GM21737 (cell line): ENCODE measurements around the gene FTO.
"Not testable (repeated sequence)": the region's sequence is repeated elsewhere in the genome, so short reads cannot be mapped to it uniquely, and the experiment has no call there.

ENCODE experiments used
- ATAC-seq: cut with Tn5 transposase; IDR thresholded peaks from one replicate; pipeline ENCODE4 v1.9.1; 2021; ENCODE audit warnings: mild to moderate bottlenecking, moderate library complexity; ENCODE audit not compliant: unreplicated experiment

Gene FTO

DNA sequence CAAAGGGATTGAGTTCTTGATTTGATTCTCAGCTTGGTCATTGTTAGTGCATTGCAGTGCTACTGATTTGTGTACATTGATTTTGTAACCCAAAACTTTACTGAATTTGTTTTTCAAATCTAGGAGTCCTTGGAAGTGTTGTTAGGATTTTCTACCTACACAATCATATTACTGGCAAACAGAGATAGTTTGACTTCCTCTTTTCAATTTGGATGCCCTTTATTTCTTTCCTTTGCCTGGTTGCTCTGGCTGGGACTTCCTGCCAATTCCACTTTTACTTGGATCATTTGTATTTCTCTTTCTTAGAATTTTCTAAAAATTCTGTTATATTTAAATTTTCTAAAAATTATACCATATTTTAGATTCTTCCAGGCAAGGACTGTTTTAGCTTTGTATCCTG lies 151.1 kb downstream of the FTO start:
- ATAC-seq, result no peak

DNA sequence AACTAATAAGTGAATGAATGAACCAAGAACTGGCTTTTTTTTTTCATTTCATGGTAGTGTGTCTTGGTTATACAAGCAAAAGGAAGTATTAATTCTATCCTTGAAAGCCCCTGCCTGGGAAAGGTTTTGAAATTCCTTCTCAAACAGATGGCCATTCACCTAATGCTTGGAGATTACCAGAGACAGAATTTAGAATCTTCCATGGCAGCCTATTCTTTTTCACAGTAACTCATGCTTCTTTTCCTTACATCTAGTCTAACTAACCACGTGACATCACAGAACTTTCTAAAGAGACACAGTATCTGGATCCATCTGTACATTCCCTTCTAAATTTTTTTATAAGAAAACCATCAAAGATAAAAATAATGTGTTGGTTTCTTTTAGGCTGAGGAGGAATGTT lies 151.6 kb downstream of the FTO start:
- no peak for ATAC-seq

DNA sequence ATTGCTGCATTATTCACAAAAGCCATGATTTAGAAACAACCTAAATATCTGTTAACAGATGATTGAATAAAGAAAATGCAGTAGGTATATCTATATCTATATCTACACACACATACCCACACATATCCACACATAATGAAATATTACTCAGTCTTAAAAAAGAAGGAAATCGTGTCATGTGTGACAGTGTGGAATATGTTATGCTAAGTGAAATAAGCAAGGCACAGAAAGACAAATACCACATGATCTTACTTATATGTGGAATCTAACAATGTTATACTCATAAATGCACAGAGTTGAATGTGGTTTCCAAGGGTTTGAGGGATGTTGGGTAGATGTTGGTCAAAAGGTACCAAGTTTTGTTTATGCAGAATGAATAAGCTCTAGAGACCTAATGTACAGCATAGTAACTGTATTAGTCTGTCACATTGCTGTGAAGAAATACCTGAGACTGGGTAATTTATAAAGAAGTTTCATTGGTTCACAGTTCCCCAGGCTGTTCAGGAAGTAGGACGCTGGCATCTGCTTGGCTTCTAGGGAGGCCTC lies 156.1 kb downstream of the FTO start:
- ATAC-seq, result no peak

DNA sequence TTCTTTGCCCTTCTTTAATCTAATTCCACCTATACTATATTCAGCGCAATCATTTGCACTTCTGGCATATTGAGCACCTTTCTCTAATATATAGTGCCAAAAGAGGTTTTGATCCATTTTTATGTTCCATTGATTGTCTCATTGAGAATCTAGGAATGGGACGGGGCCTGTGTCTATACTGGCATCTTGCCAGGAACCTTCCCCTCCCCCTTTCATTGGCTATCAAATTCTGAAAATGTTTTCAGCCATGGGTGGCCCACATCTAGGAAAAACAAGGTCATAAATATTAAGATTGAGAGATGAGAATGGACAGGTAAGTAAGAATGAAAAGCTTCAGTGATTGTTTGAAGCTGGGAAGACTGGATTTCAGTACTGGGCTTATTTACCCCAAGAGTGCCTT lies 159.9 kb downstream of the FTO start:
- ATAC-seq, result no peak

DNA sequence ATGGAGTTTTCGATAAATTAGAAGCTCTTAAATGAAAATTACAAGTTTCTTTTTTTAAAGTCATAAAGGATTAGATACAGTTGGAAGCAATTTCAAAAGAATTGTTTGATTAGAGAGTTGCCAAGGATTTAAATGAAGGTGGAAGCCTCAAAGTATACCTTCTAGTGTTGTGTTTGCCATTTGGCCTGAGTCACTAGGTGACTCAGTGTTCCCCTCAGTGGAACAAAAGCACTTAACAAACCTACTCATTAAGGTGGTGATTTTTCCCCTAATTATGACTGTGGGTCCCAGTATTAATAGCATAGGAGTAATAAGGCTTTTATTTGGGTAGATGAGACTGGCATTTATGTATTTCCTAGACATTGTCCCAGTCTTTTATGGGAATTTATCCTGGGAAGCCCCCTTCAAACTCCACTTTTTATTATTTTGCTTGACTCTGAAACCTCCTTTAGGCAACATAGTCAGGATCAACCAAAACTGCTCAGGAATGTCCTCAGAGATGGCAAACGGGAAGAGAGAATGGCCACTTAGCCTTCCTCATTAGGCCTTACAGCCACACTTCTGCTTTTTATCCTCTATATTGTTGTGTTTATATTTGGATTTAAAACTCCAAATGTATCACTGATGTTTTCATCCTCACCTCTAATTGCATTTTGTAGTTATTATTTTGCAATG lies 161.0 kb downstream of the FTO start:
- no peak for ATAC-seq

DNA sequence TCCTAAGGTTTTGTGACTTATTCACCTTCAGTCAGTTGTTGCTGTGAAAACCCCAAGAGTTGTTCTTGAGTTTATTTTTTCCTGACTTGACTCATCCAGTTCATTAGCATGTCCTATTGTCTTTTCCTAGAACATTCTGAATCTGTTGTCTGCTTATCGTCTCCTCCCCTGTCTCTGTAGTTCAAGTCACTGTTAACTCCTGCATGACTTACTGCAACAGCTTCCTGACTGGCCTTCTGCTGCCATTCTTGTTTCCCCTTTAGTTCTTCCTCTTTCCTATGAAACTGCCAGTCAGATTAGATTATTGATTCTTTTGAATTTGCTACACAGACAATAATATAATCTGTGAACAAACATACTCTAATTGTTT lies 161.5 kb downstream of the FTO start:
- no peak for ATAC-seq

DNA sequence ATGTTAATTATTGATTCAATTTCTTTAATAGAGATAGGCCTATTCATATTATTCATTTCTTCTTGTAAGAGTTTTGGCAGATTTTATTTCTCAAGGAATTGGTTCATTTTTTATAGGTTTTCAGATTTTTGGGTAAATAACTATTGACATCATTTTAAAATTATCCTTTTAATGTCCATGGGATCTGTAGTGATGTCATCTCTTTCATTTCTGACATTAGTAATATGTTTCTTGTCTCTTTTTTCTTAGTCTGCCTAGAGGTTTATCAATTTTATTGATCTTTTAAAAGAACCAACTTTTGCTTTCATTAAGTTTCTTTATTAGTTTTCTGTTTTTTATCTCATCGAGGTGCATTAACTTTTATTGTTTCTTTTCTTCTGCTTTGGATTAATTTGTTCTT lies 162.6 kb downstream of the FTO start:
- ATAC-seq, result no peak

DNA sequence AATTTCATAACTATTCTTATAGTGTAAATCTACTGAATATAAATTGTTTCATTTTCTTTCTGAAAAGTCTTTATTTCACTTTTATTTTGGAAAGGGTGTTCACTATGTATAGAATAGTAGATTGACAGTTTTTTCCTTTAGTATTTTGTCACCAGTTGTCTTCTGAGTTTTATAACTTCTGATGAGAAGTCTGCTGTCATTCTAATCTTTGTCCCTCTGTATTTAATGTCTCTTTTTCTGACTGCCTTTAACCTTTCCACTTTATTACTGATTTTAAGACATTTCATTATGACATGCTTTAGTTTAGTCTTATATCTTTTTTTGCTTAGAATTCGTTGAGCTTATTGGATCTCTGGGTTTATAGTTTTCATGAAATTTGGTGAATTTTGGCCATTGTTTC lies 166.9 kb downstream of the FTO start:
- ATAC-seq, result no peak

DNA sequence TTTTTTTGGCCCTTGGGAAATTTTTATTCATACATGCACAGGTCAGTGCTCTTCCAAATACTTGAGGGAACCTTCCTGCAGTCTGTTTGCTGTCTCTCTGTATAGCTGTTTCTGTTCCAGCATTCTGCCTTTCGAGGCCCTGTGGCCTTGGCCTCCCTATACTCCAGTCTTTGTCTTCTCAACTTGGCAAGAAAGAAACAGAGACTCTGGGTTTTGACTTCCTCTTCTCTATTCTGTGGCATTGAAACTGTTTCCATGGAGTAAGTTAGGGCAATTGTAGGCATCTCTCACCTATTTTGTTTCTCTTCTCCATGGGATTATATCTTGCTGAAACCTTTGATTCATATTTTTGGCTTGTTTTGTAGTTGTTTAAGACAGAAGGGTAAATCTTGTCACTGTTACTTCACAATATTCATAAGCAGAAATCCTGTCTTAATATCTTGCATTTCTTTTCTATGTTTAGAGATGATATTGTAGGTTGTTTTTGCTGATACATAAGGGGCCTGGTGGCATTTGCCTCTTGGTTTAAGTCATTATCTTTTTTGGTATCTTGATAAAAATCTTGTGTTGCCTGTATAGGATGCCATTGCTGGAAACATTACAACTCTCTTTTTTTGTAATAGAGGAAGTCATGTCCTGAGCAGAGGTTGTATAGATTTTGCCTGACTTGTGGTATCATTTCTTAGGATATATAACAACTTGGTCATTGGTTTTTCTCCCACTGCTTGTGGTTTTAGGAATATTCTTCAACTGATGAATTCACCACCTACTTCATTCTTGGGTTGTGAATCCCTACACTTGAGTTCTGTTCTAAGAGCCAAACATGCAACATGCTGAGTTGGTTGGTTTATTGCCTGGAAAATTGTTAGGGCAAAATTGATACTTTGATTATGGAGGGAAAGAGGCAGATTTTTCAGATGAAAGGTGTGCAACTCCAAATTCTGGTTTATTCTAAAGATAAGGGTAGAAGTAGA lies 168.6 kb downstream of the FTO start:
- no peak for ATAC-seq

DNA sequence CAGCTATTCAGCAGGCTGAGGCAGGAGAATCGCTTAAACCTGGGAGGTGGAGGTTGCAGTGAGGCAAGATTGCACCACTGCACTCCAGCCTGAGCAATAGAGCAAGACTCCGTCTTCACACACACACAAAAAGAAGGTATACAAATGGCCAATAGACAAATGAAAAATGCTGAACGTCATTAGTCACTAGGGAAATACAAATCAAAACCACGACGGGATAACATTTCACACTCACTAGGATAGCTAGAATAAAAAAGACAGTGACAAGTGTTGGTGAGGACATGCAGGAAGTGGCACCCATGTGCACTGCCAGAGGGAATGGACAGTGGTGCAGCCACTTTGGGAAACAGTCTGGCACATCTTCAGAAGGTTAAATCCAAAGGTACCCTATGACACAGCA lies 172.9 kb downstream of the FTO start:
- ATAC-seq, result no peak

DNA sequence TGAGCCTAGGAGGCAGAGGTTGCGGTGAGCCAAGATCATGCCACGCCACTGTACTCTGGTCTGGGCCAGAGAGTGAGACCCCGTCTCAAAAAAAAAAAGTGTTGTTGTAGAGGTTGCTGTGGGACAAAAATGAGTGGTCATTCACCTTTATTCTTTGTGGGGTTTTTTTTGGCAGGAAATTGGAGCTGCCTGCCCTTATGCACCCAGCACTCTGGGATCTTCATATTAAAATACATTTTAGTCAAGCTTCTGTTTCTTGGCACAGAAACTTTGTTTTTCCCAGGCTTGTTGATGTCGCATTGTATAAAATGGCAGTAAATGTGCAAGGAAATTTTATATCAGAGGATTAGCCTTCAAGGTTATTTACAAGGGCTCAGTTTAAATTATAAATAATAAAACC lies 174.3 kb downstream of the FTO start:
- no peak for ATAC-seq

DNA sequence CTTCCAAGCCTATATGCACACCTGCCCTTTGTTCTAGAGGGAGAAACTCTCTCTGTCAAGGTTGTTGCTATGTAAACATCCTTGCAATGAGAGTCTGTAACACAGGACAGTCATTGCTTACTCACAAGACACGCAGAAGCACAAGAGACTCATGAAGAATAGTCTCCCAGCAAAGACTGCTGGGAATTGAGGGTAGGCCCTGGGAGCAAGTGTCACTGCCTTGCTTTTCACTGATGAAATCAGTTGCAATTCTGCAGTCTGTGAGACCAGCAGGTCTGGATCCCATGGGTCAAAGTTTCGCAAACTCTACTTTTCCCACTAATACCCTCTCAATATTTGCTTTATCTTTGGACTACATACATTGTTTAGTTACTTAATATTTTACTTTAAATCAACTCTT lies 177.4 kb downstream of the FTO start:
- ATAC-seq, result no peak

DNA sequence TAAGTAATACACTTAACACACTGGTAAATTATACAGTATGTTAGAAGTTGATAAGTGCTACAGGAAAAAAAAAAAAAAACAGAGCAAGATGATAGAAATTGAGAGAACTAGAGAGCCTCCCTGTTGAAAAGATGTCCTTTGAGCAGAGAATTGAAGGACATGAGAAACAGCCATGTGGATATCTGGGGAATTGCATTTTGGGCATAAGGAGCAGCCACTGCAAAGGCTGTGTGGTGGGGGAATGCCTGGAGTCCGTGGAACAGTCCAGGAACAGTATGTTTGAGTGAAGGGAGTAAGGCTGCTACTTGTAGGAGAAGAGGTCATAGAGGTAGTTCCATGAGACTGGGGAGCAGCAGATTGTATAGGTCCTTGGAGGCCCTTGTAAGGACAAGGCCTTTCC lies 178.4 kb downstream of the FTO start:
- ATAC-seq, result no peak

DNA sequence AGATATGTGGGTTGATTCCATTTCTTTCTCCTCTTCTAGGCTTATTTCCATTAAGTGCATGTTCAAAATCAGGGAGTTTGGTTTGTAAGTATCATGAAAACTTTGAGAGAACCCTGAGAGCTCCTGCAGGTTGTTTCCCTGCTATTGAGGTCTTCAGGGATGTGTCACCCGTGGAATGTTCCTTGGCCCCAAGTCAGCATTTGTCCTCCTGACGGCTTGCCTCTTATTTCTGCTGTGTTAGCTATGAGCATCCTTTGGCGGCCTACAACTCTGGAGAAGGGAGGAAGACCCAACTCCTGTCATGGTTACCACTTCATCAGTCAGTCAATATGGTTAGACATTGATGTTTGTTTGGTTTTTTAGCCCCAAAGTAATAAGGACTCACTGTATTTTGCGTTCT lies 180.8 kb downstream of the FTO start:
- ATAC-seq, result no peak

DNA sequence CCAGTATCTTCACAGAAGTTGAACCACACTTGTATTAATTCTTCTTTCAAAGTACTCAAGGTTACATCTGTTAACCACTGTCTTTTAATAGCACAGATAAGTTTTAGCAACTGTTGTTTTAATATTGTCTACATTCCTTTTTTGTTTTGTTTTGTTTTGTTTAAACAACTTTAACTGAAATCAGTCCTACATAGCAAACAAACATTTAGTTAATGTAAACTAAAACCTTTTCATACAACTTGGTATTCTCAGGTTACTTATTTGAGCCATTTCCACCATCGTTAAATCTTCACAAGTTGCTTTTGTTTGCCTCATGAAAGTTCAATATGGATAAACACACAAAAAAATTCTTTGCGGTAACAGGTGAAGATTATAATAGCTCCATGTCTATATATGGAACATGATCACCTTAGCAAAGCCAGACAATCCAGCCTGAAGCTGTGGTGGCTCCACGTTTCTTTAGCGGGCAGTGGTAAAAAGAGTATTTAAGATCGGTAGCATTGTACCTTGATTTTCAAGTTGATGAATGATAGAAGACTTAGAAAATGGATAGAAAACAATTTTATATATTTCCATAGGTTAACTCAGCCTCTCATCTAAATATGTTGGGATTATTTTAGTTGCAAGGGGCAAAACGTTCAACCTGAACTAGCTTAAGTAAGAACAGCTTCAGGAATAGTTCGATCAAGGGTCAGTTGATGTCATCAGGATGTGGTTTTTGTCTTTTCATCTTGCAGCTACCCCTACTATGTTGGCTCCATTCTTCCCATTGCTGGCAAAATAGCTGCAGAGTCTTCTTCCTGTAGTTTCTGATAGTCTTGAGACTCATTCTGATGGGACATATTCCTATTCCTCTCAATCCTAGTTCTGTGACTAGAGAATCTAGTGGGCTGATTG lies 182.8 kb downstream of the FTO start:
- ATAC-seq, result no peak

DNA sequence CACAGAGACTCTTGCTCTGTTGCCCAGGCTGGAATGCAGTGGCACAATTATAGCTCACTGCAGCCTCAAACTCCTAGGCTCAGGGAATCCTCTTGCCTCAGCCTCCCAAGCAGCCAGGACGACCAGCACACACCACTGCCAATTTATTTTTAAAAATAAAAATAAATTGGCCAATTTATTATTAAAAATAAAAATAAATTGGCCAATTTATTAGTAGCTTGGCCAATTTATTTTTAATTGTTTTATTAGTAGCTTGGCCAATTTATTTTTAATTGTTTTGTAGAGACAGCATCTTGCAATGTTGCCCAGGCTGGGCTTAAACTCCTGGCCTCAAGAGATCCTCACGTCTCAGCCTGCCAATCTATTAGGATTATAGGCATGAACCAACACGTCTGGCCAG lies 184.3 kb downstream of the FTO start:
- ATAC-seq, result no peak

DNA sequence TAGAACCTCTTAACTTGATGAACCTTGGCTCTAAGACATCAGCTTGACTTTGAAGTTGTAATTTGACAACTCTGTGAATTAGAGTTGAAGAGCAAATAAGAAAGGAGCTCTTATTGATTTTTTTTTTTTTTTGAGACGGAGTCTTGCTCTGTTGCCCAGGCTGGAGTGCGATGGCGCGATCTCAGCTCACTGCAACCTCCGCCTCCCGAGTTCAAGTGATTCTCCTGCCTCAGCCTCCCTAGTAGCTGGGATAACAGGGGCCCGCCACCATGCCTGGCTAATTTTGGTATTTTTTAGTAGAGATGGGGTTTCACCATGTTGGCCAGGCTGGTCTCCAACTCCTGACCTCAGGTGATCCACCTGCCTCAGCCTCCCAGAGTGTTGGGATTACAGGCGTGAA lies 186.9 kb downstream of the FTO start:
- ATAC-seq, result not testable (repeated sequence)

DNA sequence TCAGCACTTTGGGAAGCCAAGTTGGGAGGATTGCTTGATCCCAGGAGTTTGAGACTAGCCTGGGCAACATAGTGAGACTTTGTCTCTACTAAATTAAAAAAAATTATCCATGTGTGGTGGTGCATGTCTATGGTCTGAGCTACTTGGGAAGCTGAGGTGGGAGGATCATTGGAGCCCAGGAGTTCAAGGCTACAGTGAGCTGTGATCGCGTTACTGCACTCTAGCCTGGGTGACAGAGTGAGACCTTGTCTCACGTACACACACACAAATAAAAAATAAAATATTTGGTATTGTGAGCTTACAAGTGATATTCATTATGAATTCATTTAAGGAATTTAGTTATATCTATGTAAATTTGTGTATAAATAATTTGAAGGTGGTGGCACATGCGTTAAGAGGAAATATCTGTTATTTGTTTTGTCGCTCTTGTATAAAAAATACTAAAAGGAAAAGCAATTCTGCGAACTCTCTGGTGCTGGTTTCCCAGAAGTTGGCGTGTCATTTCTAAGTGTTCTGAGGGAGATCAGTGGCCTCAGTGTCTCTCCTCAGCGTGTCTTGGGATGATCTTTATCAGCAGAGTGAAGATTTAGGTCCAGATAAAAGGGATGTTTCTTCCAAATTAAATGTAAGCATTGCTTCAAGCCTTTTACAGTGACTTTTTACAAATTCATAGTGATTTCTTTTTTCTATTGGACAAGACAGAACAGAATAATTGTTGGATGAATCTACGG lies 187.6 kb downstream of the FTO start:
- no peak for ATAC-seq

DNA sequence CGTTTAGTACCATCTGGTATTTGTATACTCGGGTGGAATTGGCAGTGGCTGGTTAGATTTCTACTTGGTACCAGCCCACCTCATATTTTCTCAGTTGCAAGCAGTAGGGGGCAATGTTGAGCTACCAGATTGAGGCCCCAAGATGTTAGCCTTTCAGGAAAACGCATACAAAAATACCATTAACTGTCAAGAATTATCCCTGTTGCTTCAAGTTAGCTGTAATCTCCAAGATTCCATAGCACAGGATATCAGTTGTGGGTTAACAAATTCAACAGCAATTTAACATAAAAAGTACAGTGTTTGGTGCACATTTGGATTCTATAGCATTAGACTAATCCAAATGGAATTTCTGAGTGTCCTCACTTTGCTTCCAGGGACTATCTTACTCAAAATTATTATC lies 188.2 kb downstream of the FTO start:
- no peak for ATAC-seq

DNA sequence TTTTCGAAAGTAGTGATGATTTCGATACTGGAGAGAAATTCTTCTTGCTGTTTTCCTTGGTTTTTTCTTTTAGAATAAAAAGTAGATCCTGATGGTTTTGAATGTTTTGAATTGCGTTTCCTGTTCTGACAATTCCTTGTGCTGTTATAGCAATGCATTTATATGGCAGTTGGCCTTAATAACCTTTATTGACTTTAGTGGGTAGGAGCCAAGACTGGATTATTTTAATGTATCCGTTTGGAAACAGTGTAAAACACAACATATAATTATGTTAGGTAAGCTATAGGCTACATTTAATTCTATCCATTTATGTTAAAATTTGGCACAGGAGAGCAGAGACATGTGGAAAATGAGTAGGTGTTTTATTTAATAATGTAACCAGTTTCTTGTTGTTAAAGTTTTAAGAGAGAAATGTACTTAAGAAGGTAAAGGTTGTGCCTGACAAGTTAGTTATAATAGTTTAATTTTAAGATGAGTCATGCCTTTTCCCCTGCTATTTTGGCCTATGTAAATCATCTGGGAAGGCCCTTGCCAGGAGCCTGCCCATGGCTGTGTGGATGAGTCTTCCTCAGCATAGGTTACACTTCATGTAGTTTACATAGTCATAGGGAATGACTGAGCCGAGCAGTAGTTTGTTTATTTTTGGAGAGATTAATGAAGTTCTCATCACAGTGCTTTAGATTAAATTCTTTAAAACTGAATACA lies 189.9 kb downstream of the FTO start:
- ATAC-seq, result no peak
